ENCODE data around the gene OPCML. TPM values are rescaled to one million over a fixed set of nuclear protein-coding genes. Genes with fewer than 3 reads are reported as not detected.

The OPCML gene
- total RNA-seq, 4 donors from 2014 or later, result 0.16 TPM; not detected in 3

GRCh38 chr11:133497477-133498140 lies 34.7 kb downstream of the OPCML start:
- 75 to 78% methylated on average over 12 of the region's 12 CpGs for WGBS, 2 donors
- no peak for TF ChIP-seq POLR2A (IDR thresholded peaks at IDR 0.05)
- no peak for TF ChIP-seq CTCF (IDR thresholded peaks at IDR 0.05)

GRCh38 chr11:133492895-133493294 lies 39.4 kb downstream of the OPCML start:
- DNase-seq (ENCODE audit: low spot score in 2 of 2), result no peak
- WGBS, 2 donors, result 74 to 92% methylated on average over 5 of the region's 5 CpGs
- H3K4me3 ChIP-seq (ENCODE audit: low read depth, poor library complexity, severe bottlenecking), result no peak overlapping the region
- no peak for TF ChIP-seq CTCF (IDR thresholded peaks at IDR 0.05)
- no peak for TF ChIP-seq POLR2A (IDR thresholded peaks at IDR 0.05)
- intact Hi-C loops (cut with DNase I; ENCODE audit: low total_unique reads), result no loop called here

More at GRCh38 chr11:133497477-133498140, 34.7 kb downstream of the OPCML start:
- intact Hi-C loops (cut with DNase I; ENCODE audit: low total_unique reads), result no loop called here
- no peak overlapping the region for H3K4me3 ChIP-seq (ENCODE audit: low read depth, poor library complexity, severe bottlenecking)
- no peak for DNase-seq (ENCODE audit: low spot score in 2 of 2)

GRCh38 chr11:133491680-133492383 lies 40.5 kb downstream of the OPCML start:
- DNase-seq (ENCODE audit: low spot score in 2 of 2), result peak in 1 of 2 donors; percentile 52
- WGBS, 2 donors, result 66 to 68% methylated on average over 9 of the region's 9 CpGs
- TF ChIP-seq POLR2A (IDR thresholded peaks at IDR 0.05) (no peak), CTCF (IDR thresholded peaks at IDR 0.05) (no peak)
- H3K4me3 ChIP-seq (ENCODE audit: low read depth, poor library complexity, severe bottlenecking), result no peak overlapping the region
- intact Hi-C loops (cut with DNase I; ENCODE audit: low total_unique reads), result no loop called here

GRCh38 chr11:133480722-133481121 lies 51.6 kb downstream of the OPCML start:
- no peak for TF ChIP-seq POLR2A (IDR thresholded peaks at IDR 0.05)
- no peak for TF ChIP-seq CTCF (IDR thresholded peaks at IDR 0.05)
- WGBS, 2 donors, result 92 to 97% methylated on average over 1 of the region's 1 CpG
- intact Hi-C loops (cut with DNase I; ENCODE audit: low total_unique reads), result no loop called here
- no peak for DNase-seq (ENCODE audit: low spot score in 2 of 2)
- H3K4me3 ChIP-seq (ENCODE audit: low read depth, poor library complexity, severe bottlenecking), result no peak overlapping the region

GRCh38 chr11:133479209-133479608 lies 53.1 kb downstream of the OPCML start:
- no peak overlapping the region for H3K4me3 ChIP-seq (ENCODE audit: low read depth, poor library complexity, severe bottlenecking)
- 72 to 97% methylated on average over 2 of the region's 2 CpGs for whole genome bisulfite sequencing, 2 donors
- intact Hi-C loops (cut with DNase I; ENCODE audit: low total_unique reads), result no loop called here
- DNase-seq (ENCODE audit: low spot score in 2 of 2), result no peak
- no peak for TF ChIP-seq CTCF (IDR thresholded peaks at IDR 0.05)
- no peak for TF ChIP-seq POLR2A (IDR thresholded peaks at IDR 0.05)

Measured in lower leg skin (tissue), 4 donors.